ENCODE measurements around the gene TRERF1.

- TF ChIP-seq, protein P1, sequence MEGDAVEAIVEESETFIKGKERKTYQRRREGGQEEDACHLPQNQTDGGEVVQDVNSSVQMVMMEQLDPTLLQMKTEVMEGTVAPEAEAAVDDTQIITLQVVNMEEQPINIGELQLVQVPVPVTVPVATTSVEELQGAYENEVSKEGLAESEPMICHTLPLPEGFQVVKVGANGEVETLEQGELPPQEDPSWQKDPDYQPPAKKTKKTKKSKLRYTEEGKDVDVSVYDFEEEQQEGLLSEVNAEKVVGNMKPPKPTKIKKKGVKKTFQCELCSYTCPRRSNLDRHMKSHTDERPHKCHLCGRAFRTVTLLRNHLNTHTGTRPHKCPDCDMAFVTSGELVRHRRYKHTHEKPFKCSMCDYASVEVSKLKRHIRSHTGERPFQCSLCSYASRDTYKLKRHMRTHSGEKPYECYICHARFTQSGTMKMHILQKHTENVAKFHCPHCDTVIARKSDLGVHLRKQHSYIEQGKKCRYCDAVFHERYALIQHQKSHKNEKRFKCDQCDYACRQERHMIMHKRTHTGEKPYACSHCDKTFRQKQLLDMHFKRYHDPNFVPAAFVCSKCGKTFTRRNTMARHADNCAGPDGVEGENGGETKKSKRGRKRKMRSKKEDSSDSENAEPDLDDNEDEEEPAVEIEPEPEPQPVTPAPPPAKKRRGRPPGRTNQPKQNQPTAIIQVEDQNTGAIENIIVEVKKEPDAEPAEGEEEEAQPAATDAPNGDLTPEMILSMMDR (IDR thresholded peaks at IDR 0.05; ENCODE audit: insufficient read depth, low read length, poor library complexity, severe bottlenecking) = no peak
- no peak for TF ChIP-seq EZH2phosphoT487 (conservative IDR thresholded peaks at IDR 0.05; ENCODE audit: low read length)
Observed at GRCh38 chr6:42220807-42221206, 230.9 kb downstream of the TRERF1 start.
